GM12878 (cell line): ENCODE measurements around the gene ACSS1. TPM values are rescaled to one million over a fixed set of nuclear protein-coding genes. Genes with fewer than 3 reads are reported as not detected.

Experiments
- ATAC-seq: fragments of 200-7000 bp; cut with Tn5 transposase; 3 replicates; pipeline ENCODE4 v1.9.1; 2020; ENCODE audit warnings: mild to moderate bottlenecking, moderate library complexity
- BruUV-seq: library from RNA; stranded (reverse); fragments of 400-500 nt; replicated peaks from 2 replicates; lab custom pipeline; 2021; lab: Mats Ljungman, UMichigan
- CTCF ChIA-PET: fragments of 300-600 bp; sonication (Branson Sonifier 250); formaldehyde crosslinking; extraction: SDS; loops from one replicate; lab custom pipeline; 2021; ENCODE audit warnings: inconsistent platforms; lab: Yijun Ruan, JAX
- POLR2A ChIA-PET: fragments of 350-600 bp; formaldehyde crosslinking; extraction: SDS; loops from one replicate; lab custom pipeline; 2021; ENCODE audit warnings: inconsistent platforms; lab: Charles Lee
- RAD21 ChIA-PET: fragments of 300-600 bp; sonication (Branson Sonifier 250); formaldehyde crosslinking; loops from one replicate; lab custom pipeline; 2023; ENCODE audit warnings: antibody characterized with exemption; ENCODE audit not compliant: unreplicated experiment; lab: Charles Lee
- SMC1A ChIA-PET: fragments of 300-600 bp; sonication (Branson Sonifier 250); formaldehyde crosslinking; loops from one replicate; lab custom pipeline; 2023; ENCODE audit not compliant: unreplicated experiment, uncharacterized antibody; lab: Charles Lee
- DNase-seq: peaks from one replicate; pipeline ENCODE4 v3.0.0-alpha.2; 2011; ENCODE audit warnings: low read depth, low spot score
- FAIRE-seq: peaks from 3 replicates; lab custom pipeline; 2011; peaks lifted over from hg19 to GRCh38; lab: Jason Lieb, UNC
- H2AFZ ChIP-seq: 2 replicates; pipeline ENCODE4 v1.6.0; 2011; ENCODE audit warnings: low read depth, low read length, control low read depth; ENCODE audit not compliant: control insufficient read depth
- H3K27ac ChIP-seq: 2 replicates; pipeline ENCODE4 v1.5.1; 2011; ENCODE audit warnings: control low read depth; ENCODE audit not compliant: control insufficient read depth, insufficient read depth
- H3K27me3 ChIP-seq, 2 experiments: replicated peaks in 1 of 2; 2 replicates each; pipeline versions ENCODE4 v1.6.0 to v1.6.1; 2011; ENCODE audit warnings: low read length in 1 of 2; ENCODE audit not compliant: control insufficient read depth in 2 of 2, insufficient read depth in 2 of 2
- H3K36me3 ChIP-seq, 2 experiments: 2 replicates each; pipeline ENCODE4 v1.5.1; 2011; ENCODE audit warnings: low read length in 1 of 2; ENCODE audit not compliant: control insufficient read depth in 2 of 2, insufficient read depth in 2 of 2
- H3K4me1 ChIP-seq: 2 replicates; pipeline ENCODE4 v1.6.1; 2011; ENCODE audit warnings: mild to moderate bottlenecking, low read length, moderate library complexity, mixed read lengths; ENCODE audit not compliant: control insufficient read depth, insufficient read depth
- H3K4me2 ChIP-seq: 2 replicates; pipeline ENCODE4 v1.6.0; 2011; ENCODE audit warnings: control low read depth; ENCODE audit not compliant: control insufficient read depth, insufficient read depth
- H3K4me3 ChIP-seq: fragments of 200-600 bp; sonication (generic); 2 replicates; pipeline ENCODE4 v1.5.1; 2016
- H3K79me2 ChIP-seq: 2 replicates; pipeline ENCODE4 v1.6.0; 2011; ENCODE audit warnings: low read length; ENCODE audit not compliant: control insufficient read depth, insufficient read depth
- H3K9ac ChIP-seq: 2 replicates; pipeline ENCODE4 v1.8.0; 2011; ENCODE audit warnings: low read length, control low read depth, mixed read lengths; ENCODE audit not compliant: control insufficient read depth, insufficient read depth
- H3K9me3 ChIP-seq: replicated peaks from 3 replicates; pipeline ENCODE4 v1.5.1; 2011; ENCODE audit warnings: mild to moderate bottlenecking, low read length; ENCODE audit not compliant: control insufficient read depth, insufficient read depth
- H4K20me1 ChIP-seq: 2 replicates; pipeline ENCODE4 v1.6.0; 2011; ENCODE audit not compliant: control insufficient read depth, insufficient read depth
- CREM ChIP-seq: IDR thresholded peaks from 2 replicates; pipeline ENCODE4 v1.6.1; 2014; ENCODE audit warnings: antibody characterized with exemption, low read depth
- E2F8 ChIP-seq: fragments of 450-650 bp; IDR thresholded peaks from 2 replicates; pipeline ENCODE4 v1.6.1; 2018; ENCODE audit warnings: mild to moderate bottlenecking, low read depth, moderate library complexity; ENCODE audit not compliant: partially characterized antibody
- PML ChIP-seq: IDR thresholded peaks from 2 replicates; pipeline ENCODE4 v1.6.1; 2012; ENCODE audit warnings: low read length, inconsistent platforms
- SP1 ChIP-seq: IDR thresholded peaks from one replicate; pipeline ENCODE4 v1.6.1; 2011; ENCODE audit warnings: low read depth, low read length
- YBX1 ChIP-seq: fragments of 450-650 bp; IDR thresholded peaks from 2 replicates; pipeline ENCODE4 v1.6.1; 2016; ENCODE audit warnings: antibody characterized with exemption
- ZSCAN29 ChIP-seq: fragments of 450-650 bp; IDR thresholded peaks from 2 replicates; pipeline ENCODE4 v1.6.1; 2017; ENCODE audit warnings: mild to moderate bottlenecking, moderate library complexity
- WGBS: methylation state at CpG from one replicate; pipeline ENCODE4 v1.1.6; 2016; ENCODE audit warnings: low lambda C conversion rate; ENCODE audit not compliant: insufficient replicate concordance, insufficient coverage; ENCODE audit errors: missing lambda C conversion rate; 5-methylcytosine and 5-hydroxymethylcytosine counted together
- in situ Hi-C: fragments of 300-500 bp; cut with MboI; formaldehyde crosslinking; loops from 9 replicates; pipeline ENCODE4 v1.14.3; 2018; ENCODE audit warnings: mixed read lengths
- intact Hi-C: fragments of 100-400 bp; cut with micrococcal nuclease; formaldehyde crosslinking; loops from one replicate; pipeline ENCODE4 v1.14.2; 2022; ENCODE audit not compliant: unreplicated experiment
- polyA plus RNA-seq, 11 experiments: library from polyadenylated mRNA; depleted of rRNA in 4 of 11; unstranded in 6 of 11; stranded (reverse) in 5 of 11; fragments of >200 nt; fragmentation: Nextera tagmentation in 4 of 11; fragmentation: Illumina TruSeq in 1 of 11; extraction: Ambion mirVana in 4 of 11; extraction: Trizol in 1 of 11; gene quantifications; 1 replicate in 1 of 11; 2 replicates in 10 of 11; pipeline versions ENCODE4 v1.2.1 to v1.2.3, GENCODE V29; 2011 to 2016; ENCODE audit warnings: inconsistent platforms in 2 of 11, missing spikeins in 2 of 11, low read depth in 1 of 11
- total RNA-seq, 4 experiments: library from RNA; depleted of rRNA in 3 of 4; stranded (reverse); fragments of >200 nt in 3 of 4; fragmentation: Illumina TruSeq in 1 of 4; extraction: Trizol in 1 of 4; gene quantifications; 2 replicates each; pipeline versions ENCODE4 v1.2.1 to v1.2.3, GENCODE V29; 2013 to 2021

The ACSS1 gene
- total and polyA plus RNA-seq, 10 of the 15 experiments (the other 5 are each of a cell fraction or from before 2014, with no cell fraction given) = 1.3 to 44.9 (median 31.1) TPM

- Histone ChIP-seq H3K4me1 (no peaks in the 10 kb centered on the region), H3K9me3 (no peaks in the 10 kb centered on the region), H3K9ac (no peak overlapping the region), H4K20me1 (no peaks in the 10 kb centered on the region), H3K36me3 (no peaks in the 10 kb centered on the region), H3K4me3 (no peak overlapping the region), H3K79me2 (no peaks in the 10 kb centered on the region), H3K4me2 (no peak overlapping the region), H3K27me3 (no peaks in the 10 kb centered on the region), H3K27ac (no peak overlapping the region), H2AFZ (no peak overlapping the region)
- in situ Hi-C loops = no loop called here
- intact Hi-C loops = no loop called here
- ChIA-PET POLR2A (no interaction called here), RAD21 (no interaction called here), CTCF (no interaction called here), SMC1A (interaction anchor here (2.9 kb wide), 1 partner anchor 10 kb away, joined by 7 read pairs; no protein-coding TSS in a partner anchor)
- no peak for TF ChIP-seq ZSCAN29
- no peak for TF ChIP-seq PML
- no peak for TF ChIP-seq YBX1
- no peak for TF ChIP-seq CREM
- no peak for TF ChIP-seq SP1
- TF ChIP-seq E2F8 = no peak
- DNase-seq (no peak), FAIRE-seq (no peak), ATAC-seq (no peak)
- no TSS peak for BruUV-seq
- 26% methylated on average over 3 of the region's 3 CpGs for WGBS
Observed at GRCh38 chr20:25100914-25101313, 43.0 kb upstream of the ACSS1 start.
